Posterior vena cava (tissue), 2 donors: ENCODE data around the gene RPL32. TPM values are rescaled to one million over a fixed set of nuclear protein-coding genes. Genes with fewer than 3 reads are reported as not detected.

Source experiments
- DNase-seq: peaks from one replicate; pipeline ENCODE4 v3.0.0-alpha.2; 2020; ENCODE audit warnings: low spot score
- intact Hi-C, 2 donors: fragments of 100-400 bp; cut with DNase I; formaldehyde crosslinking; loops; one replicate each; pipeline versions ENCODE4 v1.14.1 to v1.14.2; 2022 to 2023
- total RNA-seq, 2 donors: library from RNA; stranded (reverse); fragmentation: NEBNext Ultra II Directional; extraction: Animal tissue kit (Norgen Biotek cat#: 25700); gene quantifications; one replicate each; pipeline ENCODE4 v1.2.1, GENCODE V29; 2021
- donor health status: DM: yes; HTN: yes; CAD: no.
- donor health status: DM: yes; HTN: yes; CAD: no.

The RPL32 gene
- total RNA-seq, 2 donors from 2014 or later: 1,198 to 1,383 TPM

GRCh38 chr3:12815078-12815477, 26.3 kb downstream of the RPL32 start:
- no peak for DNase-seq
- intact Hi-C loops: no loop called here

GRCh38 chr3:12813967-12814366, 27.4 kb downstream of the RPL32 start:
- intact Hi-C loops: no loop called here
- no peak for DNase-seq

- no peak for DNase-seq
- intact Hi-C loops: no loop called here
Observed at GRCh38 chr3:12812812-12813211, 28.6 kb downstream of the RPL32 start.

- intact Hi-C loops: no loop called here
Observed at GRCh38 chr3:12810961-12811360, 30.4 kb downstream of the RPL32 start.

GRCh38 chr3:12810013-12810780, 31.2 kb downstream of the RPL32 start:
- intact Hi-C loops: no loop called here
- peak; percentile 98 for DNase-seq

More at GRCh38 chr3:12810961-12811360, 30.4 kb downstream of the RPL32 start:
- no peak for DNase-seq

- intact Hi-C loops: no loop called here
- no peak for DNase-seq
Observed at GRCh38 chr3:12809435-12809834, 31.9 kb downstream of the RPL32 start.

- no peak for DNase-seq
Observed at GRCh38 chr3:12809001-12809400, 32.4 kb downstream of the RPL32 start.

GRCh38 chr3:12808587-12808986, 32.8 kb downstream of the RPL32 start:
- intact Hi-C loops: no loop called here
- no peak for DNase-seq

More at GRCh38 chr3:12809001-12809400, 32.4 kb downstream of the RPL32 start:
- intact Hi-C loops: no loop called here

- no peak for DNase-seq
Observed at GRCh38 chr3:12807601-12808359, 33.6 kb downstream of the RPL32 start.

GRCh38 chr3:12807066-12807465, 34.3 kb downstream of the RPL32 start:
- intact Hi-C loops: no loop called here
- no peak for DNase-seq

More at GRCh38 chr3:12807601-12808359, 33.6 kb downstream of the RPL32 start:
- intact Hi-C loops: no loop called here

- intact Hi-C loops: no loop called here
- no peak for DNase-seq
Observed at GRCh38 chr3:12803371-12803770, 38.0 kb downstream of the RPL32 start.

GRCh38 chr3:12799525-12800440, 41.6 kb downstream of the RPL32 start:
- DNase-seq: no peak
- intact Hi-C loops: no loop called here

GRCh38 chr3:12798559-12799179, 42.7 kb downstream of the RPL32 start:
- intact Hi-C loops: no loop called here
- DNase-seq: no peak

- intact Hi-C loops: no loop called here
- DNase-seq: no peak
Observed at GRCh38 chr3:12797892-12798558, 43.3 kb downstream of the RPL32 start.

GRCh38 chr3:12797124-12797891, 44.1 kb downstream of the RPL32 start:
- intact Hi-C loops: no loop called here
- no peak for DNase-seq

GRCh38 chr3:12796171-12797123, 44.9 kb downstream of the RPL32 start, which contains the start of gene CAND2:
CAND2 (plus strand) TSS chr3:12796680; CDS start chr3:12796721, 41 bp downstream.
- intact Hi-C loops: no loop called here
- peak; percentile 89 for DNase-seq

- no peak for DNase-seq
- intact Hi-C loops: no loop called here
Observed at GRCh38 chr3:12793701-12794100, 47.7 kb downstream of the RPL32 start.
